NCI-H2227 (cell line): Measurements from ENCODE around the gene NNT.

Experiments used
- DNase-seq: peaks from one replicate; lab custom pipeline; 2025; ENCODE audit not compliant: unreplicated experiment; lab: John Stamatoyannopoulos, UW

Gene NNT

GRCh38 chr5:43622074-43622473, 19.1 kb downstream of the NNT start:
- DNase-seq, result no peak

GRCh38 chr5:43623048-43623680, 20.2 kb downstream of the NNT start:
- no peak for DNase-seq

GRCh38 chr5:43627028-43627427, 24.0 kb downstream of the NNT start:
- peak; percentile 75 for DNase-seq

GRCh38 chr5:43631182-43631910, 28.4 kb downstream of the NNT start:
- peak; percentile 91 for DNase-seq

- DNase-seq, result no peak
These were observed 31.6 kb downstream of the NNT start for GRCh38 chr5:43634621-43635020.

GRCh38 chr5:43635374-43635773, 32.4 kb downstream of the NNT start:
- no peak for DNase-seq

- no peak for DNase-seq
These were observed 33.1 kb downstream of the NNT start for GRCh38 chr5:43636076-43636475.

- no peak for DNase-seq
These were observed 34.4 kb downstream of the NNT start for GRCh38 chr5:43637416-43637815.

- peak; percentile 10 for DNase-seq
These were observed 35.1 kb downstream of the NNT start for GRCh38 chr5:43638107-43638506.

GRCh38 chr5:43638546-43638945, 35.6 kb downstream of the NNT start:
- no peak for DNase-seq

- no peak for DNase-seq
These were observed 36.6 kb downstream of the NNT start for GRCh38 chr5:43639566-43639965.

GRCh38 chr5:43642428-43642827, 39.4 kb downstream of the NNT start:
- no peak for DNase-seq

- DNase-seq, result no peak
These were observed 40.3 kb downstream of the NNT start for GRCh38 chr5:43643327-43643726.

GRCh38 chr5:43643750-43644149, 40.8 kb downstream of the NNT start:
- DNase-seq, result no peak

- DNase-seq, result no peak
These were observed 44.0 kb downstream of the NNT start for GRCh38 chr5:43646992-43647391.

- no peak for DNase-seq
These were observed 44.8 kb downstream of the NNT start for GRCh38 chr5:43647789-43648188.

GRCh38 chr5:43648499-43649124, 45.6 kb downstream of the NNT start:
- no peak for DNase-seq

- DNase-seq, result no peak
These were observed 46.3 kb downstream of the NNT start for GRCh38 chr5:43649256-43649655.

GRCh38 chr5:43652537-43653302, 49.7 kb downstream of the NNT start:
- DNase-seq, result no peak

GRCh38 chr5:43658509-43658908, 55.5 kb downstream of the NNT start:
- DNase-seq, result no peak

- no peak for DNase-seq
These were observed 56.1 kb downstream of the NNT start for GRCh38 chr5:43659075-43659474.

GRCh38 chr5:43661102-43661501, 58.1 kb downstream of the NNT start:
- peak; percentile 50 for DNase-seq
